Measurements from ENCODE around the gene DDX46.
"Not testable (repeated sequence)": the region's sequence is repeated elsewhere in the genome, so short reads cannot be mapped to it uniquely, and the experiment has no call there.

The DDX46 gene

DNA sequence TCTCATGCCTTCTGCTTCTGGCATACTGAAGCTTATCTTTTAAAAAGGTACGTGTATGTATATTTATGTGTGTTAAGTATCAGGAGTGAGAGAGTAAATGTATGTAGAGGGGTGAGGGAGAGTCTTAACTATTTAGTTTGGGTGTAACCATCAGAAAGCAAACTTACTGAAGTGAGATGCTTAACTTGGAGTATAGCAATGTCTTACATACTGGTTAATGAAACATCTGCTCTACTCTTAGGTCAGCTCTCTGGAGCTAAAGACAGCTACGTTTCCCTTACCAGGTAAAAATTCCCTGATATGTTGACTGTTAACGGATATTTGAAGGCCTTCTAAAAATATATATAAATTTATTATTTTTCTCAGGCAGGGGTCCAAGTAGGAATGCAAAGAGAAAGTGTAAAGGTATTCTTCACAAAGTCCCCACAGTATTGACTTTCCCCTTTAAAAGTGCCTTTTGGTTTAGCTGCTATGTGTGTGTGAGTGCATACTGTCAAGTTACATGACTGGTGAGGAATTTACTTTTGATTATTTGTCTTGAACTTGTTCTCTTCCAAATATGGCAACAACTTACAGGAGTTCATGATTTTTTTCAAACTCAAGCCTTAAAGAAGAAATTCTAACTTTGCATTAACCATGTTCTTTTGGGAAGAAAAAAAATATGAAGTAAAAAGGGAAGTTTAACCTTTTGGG is 74.9 kb downstream of the DDX46 start:
- no peak for DNase-seq
- in situ Hi-C loops (cut with MboI; ENCODE audit: low pct_unique_long_range_greater_than_20kb, low sequenced_read_pairs), result no loop called here

DNA sequence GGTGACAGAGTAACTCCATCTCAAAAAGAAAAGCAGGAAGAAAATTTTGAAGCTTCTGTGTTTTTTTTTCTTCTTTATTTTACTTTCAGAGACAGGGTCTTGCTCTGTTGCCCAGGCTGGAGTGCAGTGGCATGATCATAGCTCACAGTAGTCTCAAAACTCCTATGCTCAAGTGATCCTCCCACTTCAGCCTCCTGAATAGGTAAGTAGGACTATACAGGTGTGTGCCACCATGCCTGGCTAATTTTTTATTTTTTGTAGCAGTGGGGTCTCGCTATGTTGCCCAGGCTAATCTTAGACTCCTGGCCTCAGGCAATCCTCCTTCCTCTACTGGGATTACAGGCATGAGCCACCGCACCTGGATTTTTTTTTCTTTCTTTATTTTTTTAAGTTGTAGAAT is 77.0 kb downstream of the DDX46 start:
- in situ Hi-C loops (cut with MboI; ENCODE audit: low pct_unique_long_range_greater_than_20kb, low sequenced_read_pairs), result no loop called here
- no peak for DNase-seq

DNA sequence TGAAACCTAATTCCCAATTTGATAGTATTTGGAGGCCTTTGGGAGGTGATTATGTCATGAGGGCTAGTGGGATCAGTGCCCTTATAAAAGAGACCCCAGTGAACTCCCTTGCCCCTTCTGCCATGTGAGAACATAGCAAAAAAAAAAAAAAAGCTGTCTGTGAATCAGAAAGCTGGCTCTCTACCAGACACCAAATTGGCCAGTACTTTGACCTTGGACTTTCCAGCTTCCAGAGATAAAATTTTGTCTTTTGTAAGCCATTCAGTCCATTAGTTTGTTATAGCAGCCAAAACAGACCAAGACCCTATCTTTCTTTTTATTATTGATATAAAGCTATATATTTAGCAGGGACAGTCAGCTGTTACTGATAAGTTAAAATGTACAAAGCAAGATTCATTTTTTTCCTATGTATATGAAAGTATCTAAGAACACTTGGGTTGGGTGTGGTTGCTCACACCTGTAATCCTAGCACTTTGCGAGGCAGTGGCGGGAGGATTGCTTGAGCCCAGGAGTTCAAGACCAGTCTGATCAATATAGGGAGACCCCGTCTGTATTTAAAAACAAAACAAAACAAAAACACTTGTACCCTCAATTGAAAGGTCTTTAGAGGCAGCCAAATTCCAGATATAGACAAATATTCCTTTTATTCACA is 79.1 kb downstream of the DDX46 start:
- DNase-seq, result no peak
- in situ Hi-C loops (cut with MboI; ENCODE audit: low pct_unique_long_range_greater_than_20kb, low sequenced_read_pairs), result no loop called here

DNA sequence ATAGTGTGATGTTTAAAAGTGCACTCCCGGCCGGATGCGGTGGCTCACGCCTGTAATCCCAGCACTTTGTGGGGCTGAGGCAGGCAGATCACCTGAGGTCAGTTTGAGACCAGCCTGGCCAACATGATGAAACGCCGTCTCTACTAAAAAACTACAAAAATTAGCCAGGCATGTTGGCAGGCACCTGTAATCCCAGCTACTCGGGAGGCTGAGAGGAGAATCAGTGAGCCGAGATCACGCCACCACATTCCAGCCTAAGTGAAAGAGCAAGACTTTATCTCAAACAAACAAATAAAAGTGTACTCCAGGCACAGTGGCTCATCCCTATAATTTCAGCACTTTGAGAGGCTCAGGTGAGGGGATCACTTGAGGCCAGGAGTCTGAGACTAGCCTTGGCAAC is 79.8 kb downstream of the DDX46 start:
- in situ Hi-C loops (cut with MboI; ENCODE audit: low pct_unique_long_range_greater_than_20kb, low sequenced_read_pairs); DNase-seq: not testable (repeated sequence)

DNA sequence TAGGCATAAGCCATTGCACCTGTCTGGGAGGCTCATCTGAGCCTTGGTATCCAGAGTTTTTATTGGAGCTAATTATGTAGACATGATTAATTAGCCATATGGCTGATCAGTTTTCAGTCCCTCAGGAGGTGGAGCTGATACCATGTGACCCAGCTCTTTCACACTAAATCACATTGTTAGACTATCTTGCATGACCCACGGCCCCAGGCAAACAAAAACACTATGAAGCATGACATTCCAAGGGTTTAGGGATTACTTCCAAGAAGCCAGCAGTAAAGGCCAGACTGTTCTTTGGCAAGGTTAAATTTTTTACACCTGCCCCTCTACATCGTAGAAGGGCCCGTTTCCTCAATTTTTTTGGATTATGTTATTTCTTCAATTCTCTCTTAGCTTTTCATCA is 82.2 kb downstream of the DDX46 start:
- in situ Hi-C loops (cut with MboI; ENCODE audit: low pct_unique_long_range_greater_than_20kb, low sequenced_read_pairs), result no loop called here
- no peak for DNase-seq

DNA sequence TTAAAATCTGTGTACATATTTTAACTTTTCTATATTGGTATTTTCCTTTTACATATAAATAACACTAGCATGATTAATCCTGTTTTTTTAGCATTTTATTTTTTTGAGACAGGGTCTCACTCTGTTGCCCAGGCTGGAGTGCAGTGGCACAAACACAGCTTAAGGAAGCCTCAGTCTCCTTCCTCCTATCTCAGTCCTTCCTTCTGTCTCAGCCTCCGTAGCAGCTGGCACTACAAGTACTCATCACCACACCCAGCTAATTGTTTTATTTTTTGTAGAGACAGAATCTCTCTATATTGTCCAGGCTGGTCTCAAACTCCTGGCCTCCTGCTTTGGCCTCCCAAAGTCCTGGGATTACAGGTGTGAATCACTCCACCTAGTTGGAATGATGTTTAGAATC is 85.7 kb downstream of the DDX46 start:
- in situ Hi-C loops (cut with MboI; ENCODE audit: low pct_unique_long_range_greater_than_20kb, low sequenced_read_pairs), result no loop called here

DNA sequence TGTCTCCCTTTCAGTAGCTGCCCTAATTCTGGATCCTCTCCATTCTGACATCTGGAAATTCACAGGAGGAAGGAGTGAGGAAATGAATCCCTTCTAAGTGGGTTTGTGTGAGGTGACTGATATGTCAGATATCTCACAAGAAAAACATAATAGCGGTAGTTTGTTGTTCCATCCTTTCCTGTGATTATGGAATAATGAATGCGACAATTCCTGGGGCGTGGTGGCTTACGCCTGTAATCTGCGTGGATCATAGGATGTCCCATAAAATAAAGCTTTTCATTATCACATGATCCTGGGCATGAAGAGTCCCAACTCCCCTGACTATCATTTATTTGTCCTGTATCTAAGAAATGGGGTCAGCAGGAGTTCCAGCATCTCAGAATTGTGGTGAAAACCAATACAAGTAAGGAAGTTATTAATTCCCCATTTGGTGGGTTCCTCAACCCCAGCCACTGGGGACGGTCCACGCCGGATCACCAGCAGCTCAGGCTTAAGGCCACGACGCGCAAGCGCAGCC is 86.8 kb downstream of the DDX46 start:
- no peak for DNase-seq
- in situ Hi-C loops (cut with MboI; ENCODE audit: low pct_unique_long_range_greater_than_20kb, low sequenced_read_pairs), result no loop called here

More for the DNA sequence above, 85.7 kb downstream of the DDX46 start:
- DNase-seq, result no peak

DNA sequence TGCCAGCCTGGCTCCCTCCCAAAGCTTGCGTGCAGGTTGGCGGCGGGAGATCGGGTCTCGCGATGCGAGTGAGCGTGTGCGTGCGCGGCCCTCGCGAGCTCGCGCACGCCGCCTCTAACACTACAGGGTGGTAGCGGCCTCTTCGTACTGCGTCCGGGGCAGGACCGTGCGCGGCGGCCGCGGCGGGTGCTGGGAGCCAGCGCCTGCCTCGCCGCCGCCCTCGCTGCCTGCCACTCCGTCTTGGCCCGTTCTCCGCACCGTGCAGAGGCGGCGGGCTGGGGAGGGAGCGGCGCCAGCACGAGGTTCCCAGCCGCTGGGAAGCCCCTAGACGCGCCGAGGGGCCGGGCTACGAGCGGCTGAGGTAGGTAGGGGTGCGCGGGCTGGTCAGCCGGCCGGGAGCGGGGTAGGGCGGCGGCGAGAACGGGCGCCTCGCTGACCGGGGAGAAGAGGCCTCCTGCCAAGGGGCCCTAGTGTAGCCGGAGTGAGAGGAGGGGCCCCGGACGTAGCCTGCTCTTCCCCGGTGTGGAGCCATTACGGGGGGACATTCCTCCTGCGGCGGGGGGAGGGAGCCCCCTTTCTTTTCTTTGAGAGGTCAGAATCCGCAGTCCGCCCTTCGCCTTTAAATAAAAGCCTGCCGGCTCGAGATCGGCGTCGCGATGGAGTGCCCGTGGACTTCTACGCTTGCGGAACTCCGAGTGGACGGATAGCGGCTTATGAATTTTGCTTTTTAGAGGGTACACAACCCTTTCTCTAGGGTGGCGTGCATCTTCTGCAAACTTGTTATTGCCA is 87.5 kb downstream of the DDX46 start, which contains the start of gene C5orf24:
C5orf24 (plus strand) TSS at position 117 of the 789 bp plus-strand sequence. CDS start 8,933 bp downstream, outside the sequence.
- in situ Hi-C loops (cut with MboI; ENCODE audit: low pct_unique_long_range_greater_than_20kb, low sequenced_read_pairs), result no loop called here

DNA sequence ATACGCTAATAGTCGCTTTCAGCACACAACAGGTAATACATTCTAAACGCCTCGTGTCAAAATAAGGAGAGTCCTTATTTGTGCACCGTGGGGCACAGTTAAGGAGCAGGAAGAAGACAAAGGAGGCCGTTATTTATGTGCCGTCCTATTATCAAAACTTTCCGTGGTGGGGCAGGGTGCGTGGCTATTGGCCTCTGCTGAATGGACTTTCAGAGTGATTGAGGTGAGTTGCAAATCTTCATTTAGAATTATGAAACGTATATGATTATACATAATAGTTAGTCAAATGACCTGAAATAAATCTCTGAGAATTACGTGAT is 88.0 kb downstream of the DDX46 start:
- in situ Hi-C loops (cut with MboI; ENCODE audit: low pct_unique_long_range_greater_than_20kb, low sequenced_read_pairs), result no loop called here
- no peak for DNase-seq

More for the DNA sequence above, 87.5 kb downstream of the DDX46 start, which contains the start of gene C5orf24:
- peak; percentile 96 for DNase-seq

DNA sequence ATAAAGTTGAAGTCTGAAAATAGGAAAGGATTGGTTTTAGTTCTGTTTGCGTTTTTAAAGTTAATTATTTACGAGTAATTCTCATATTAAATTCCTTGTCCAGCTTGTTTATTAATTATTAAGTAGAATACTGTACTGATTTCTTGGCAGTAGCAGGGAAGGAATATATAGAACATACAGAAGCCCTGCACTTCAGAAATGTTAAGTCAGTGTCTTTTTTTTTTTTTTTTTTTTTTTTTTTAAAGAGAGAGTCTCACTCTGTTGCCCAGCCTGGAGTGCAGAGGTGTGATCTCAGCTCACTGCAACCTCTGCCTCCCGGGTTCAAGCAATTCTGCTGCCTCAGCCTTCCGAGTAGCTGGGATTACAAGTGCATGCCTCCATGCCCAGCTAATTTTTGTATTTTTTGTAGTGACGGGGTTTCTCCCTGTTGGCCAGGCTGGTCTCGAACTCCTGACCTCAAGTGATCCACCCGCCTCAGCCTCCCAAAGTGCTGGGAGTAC is 90.9 kb downstream of the DDX46 start:
- DNase-seq; in situ Hi-C loops (cut with MboI; ENCODE audit: low pct_unique_long_range_greater_than_20kb, low sequenced_read_pairs): not testable (repeated sequence)

DNA sequence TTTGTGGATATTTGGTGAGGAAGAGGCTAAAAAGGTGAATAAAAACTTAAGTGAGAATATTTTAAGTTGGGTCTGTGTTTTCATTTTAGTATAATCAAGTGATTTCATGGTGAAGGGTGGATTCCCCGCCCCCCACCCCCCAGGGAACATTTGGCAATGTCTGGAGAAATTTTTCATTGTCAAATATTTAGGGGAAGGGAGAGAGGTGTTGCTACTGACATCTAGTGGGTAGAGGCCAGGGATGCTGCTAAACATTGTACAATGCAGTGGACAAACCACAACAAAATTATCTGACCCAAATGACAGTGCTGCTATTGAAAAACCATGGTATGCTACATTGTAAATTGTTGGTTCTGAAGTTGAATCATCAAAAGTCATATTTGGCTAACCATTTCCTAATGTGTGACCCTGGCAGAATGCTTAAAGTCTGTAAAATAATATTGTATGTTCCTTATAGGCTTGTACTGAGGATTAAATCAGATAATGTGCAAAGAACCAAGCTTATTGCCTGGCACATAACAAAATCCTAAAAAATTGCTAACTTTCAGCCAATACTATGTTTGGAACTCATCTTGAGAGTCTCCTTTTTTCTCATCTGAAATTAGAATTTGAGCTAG is 92.8 kb downstream of the DDX46 start:
- in situ Hi-C loops (cut with MboI; ENCODE audit: low pct_unique_long_range_greater_than_20kb, low sequenced_read_pairs), result no loop called here
- peak; percentile 60 for DNase-seq

DNA sequence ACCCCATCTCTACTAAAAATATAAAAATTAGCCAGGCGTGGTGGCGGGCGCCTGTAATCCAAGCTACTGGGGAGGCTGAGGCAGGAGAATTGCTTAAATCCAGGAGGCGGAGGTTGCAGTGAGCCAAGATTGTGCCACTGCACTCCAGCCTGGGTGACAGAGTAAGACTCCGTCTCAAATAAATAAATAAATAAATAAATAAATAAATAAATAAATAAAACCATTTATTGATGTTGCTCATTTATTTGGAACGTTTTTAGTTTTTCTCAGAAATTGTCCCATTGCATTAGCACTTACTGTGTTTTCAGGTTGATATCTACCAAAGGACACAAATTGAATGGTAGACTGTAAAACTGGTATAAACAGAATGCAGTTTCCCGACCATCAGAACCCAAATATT is 97.9 kb downstream of the DDX46 start:
- DNase-seq; in situ Hi-C loops (cut with MboI; ENCODE audit: low pct_unique_long_range_greater_than_20kb, low sequenced_read_pairs): not testable (repeated sequence)

DNA sequence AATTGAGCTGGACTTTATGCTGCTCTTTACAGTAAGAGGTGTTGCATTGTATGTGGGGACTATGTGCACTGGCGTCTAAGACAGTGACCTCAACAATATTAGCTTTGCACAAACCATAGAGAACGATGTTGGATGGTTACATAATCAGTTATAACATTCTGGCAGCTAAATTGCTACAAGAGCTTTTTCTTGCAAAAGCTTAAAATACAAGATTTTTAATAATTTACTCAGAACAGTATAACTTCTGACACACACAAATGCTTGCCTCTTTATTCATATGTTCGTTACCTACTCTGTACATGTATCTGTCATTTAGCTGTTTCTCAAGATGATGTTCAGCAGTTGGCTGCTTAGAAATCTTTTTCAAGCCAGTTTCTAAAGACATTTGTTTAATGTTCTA is 98.8 kb downstream of the DDX46 start:
- DNase-seq, result no peak
- in situ Hi-C loops (cut with MboI; ENCODE audit: low pct_unique_long_range_greater_than_20kb, low sequenced_read_pairs), result no loop called here

DNA sequence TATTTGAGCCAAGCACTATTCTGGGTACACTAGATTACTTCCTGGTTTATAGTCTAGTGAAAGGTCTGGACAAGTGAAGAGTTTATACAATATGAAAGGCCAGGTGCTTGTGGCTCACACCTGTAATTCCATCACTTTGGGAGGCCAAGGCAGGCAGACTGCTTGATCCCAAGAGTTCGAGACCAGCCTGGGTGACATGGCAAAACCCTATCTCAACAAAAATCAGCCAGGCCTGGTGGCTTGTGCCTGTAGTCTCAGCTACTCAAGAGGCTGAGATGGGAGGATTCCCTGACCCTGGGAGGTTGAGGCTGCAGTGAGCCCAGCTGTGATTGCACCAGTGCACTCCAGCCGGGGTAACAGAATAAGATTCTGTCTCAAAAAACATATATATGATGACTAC is 106.1 kb downstream of the DDX46 start:
- no peak for DNase-seq
- in situ Hi-C loops (cut with MboI; ENCODE audit: low pct_unique_long_range_greater_than_20kb, low sequenced_read_pairs), result no loop called here

DNA sequence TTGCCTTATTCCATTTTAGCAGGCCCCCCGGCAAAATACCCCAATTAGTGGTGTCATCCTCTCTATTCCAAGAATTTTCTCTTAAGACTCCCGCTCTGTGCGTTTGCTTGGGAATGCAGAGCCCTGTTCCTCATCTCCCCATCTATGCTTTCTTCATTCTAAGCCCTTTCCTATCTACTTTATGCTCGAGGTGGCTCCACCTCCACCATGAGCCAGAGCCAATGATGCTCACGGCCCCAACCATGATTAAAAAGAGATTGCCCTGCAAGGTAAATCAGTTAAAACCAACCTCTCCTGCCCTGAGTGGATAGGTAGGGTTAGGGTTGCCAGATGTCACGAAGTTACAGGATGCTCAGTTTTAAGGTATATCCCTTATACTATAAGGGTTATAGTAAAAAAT is 114.9 kb downstream of the DDX46 start:
- DNase-seq, result no peak
- in situ Hi-C loops (cut with MboI; ENCODE audit: low pct_unique_long_range_greater_than_20kb, low sequenced_read_pairs), result no loop called here

DNA sequence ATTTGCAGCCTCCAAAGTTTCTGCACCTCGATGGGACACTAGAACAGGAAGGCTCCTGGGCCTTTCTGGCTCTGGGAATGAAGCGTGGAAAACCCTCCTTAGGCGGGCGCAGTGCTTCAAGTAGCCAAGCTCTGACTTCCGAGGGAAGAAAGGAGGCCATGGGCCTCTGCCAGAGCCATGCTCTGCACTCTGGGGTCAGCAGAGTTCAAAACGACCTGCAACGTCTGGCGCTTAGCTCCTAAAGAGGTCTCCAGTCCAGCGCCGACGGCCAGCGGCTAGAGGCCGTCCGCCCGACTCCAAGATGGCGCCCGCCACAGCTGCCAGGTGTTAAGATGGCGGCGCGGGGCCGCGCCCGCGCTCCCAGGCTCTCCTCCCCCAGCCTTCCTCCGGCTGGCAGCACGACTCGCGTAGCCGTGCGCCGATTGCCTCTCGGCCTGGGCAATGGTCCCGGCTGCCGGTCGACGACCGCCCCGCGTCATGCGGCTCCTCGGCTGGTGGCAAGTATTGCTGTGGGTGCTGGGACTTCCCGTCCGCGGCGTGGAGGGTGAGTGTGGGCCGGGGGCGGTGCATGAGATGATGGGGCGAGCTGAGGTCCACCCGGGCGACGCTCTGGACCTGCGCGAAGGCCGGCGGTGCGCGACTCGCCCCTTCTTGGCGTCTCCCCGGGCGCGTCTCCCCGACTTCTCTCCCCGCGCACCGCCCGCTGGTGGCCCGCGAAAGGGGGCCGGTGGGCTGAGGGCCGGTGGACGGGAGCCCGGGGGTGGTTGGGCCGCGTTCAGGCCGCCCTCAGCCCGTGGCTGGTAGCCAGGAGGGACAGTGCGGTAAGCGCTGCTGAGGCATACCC is 115.6 kb downstream of the DDX46 start, which contains the start of gene TXNDC15:
TXNDC15 (plus strand) TSS at position 385 of the 844 bp plus-strand sequence; CDS start at position 442, 57 bp downstream.
- in situ Hi-C loops (cut with MboI; ENCODE audit: low pct_unique_long_range_greater_than_20kb, low sequenced_read_pairs), result no loop called here

DNA sequence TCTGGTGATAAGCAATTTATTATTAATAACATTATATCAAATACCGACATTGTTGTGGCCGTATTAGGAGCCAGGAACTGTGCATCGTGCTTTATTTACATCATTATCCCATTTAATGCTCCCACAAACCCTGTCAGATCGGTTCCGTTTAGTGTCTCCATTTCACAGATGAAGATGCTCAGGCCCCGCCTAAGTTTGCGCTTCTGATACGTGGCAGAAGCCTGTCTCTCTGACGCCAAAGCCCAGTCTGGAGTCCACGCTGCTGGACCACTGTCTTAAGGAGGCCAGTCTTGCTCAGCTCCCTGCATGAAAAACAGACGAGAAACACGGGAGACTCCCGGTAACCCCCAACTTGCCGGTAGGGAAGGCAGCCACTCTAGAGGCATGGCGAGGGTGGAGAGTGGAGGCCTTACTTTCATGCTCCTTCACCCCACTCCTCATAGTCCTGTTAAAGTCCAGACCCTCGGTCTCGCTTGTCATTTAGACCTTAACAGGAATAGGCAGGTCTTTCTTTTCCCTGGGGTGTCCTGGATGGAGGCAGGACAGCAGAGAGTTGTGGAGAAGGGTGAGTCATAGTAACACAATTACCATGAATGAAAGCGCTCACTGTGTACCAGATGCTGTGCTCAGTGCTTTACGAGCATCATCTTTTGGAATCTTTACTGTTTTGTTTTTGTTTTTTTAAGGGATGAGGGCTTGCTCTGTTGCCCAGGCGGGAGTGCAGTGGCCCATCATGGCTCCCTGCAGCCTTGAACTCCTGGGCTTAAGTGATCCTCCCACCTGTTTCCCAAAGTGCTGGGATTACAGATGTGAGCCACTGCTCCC is 116.5 kb downstream of the DDX46 start:
- DNase-seq, result peak; percentile 52
- in situ Hi-C loops (cut with MboI; ENCODE audit: low pct_unique_long_range_greater_than_20kb, low sequenced_read_pairs), result no loop called here

More for the DNA sequence above, 115.6 kb downstream of the DDX46 start, which contains the start of gene TXNDC15:
- DNase-seq, result peak; percentile 86
